Spleen (tissue), 11 donors: ENCODE measurements around the gene GDI1. TPM values are rescaled to one million over a fixed set of nuclear protein-coding genes. Genes with fewer than 3 reads are reported as not detected.

Experiments
- DNase-seq: peaks from one replicate; pipeline ENCODE4 v3.0.0-alpha.2; 2020
- H3K27ac ChIP-seq, 8 donors: fragments of 200-600 bp; sonication (generic) in 7 of 8; 1 replicate in 4 of 8; 2 replicates in 4 of 8; pipeline versions ENCODE4 v1.5.0 to v1.8.0; 2016 to 2021; ENCODE audit warnings: inconsistent platforms in 4 of 8, mild to moderate bottlenecking in 4 of 8, moderate library complexity in 1 of 8
- H3K27me3 ChIP-seq, 7 donors: fragments of 200-600 bp; sonication (generic) in 6 of 7; replicated peaks in 1 of 7; 1 replicate in 4 of 7; 2 replicates in 3 of 7; pipeline versions ENCODE4 v1.5.0 to v1.8.0; 2016 to 2021; ENCODE audit warnings: inconsistent platforms in 3 of 7, mild to moderate bottlenecking in 1 of 7
- H3K36me3 ChIP-seq, 6 donors: fragments of 200-600 bp; sonication (generic) in 5 of 6; 1 replicate in 4 of 6; 2 replicates in 2 of 6; pipeline versions ENCODE4 v1.5.0 to v1.8.0; 2016 to 2021; ENCODE audit warnings: inconsistent platforms in 2 of 6
- H3K4me1 ChIP-seq, 6 donors: fragments of 200-600 bp; sonication (generic) in 5 of 6; 1 replicate in 3 of 6; 2 replicates in 3 of 6; pipeline versions ENCODE4 v1.5.0 to v1.8.0; 2016 to 2021; ENCODE audit warnings: inconsistent platforms in 3 of 6
- H3K4me3 ChIP-seq, 8 donors: fragments of 200-600 bp; sonication (generic) in 7 of 8; 1 replicate in 4 of 8; 2 replicates in 4 of 8; pipeline versions ENCODE4 v1.5.0 to v1.8.0; 2016 to 2021; ENCODE audit warnings: inconsistent platforms in 4 of 8, mild to moderate bottlenecking in 4 of 8, moderate library complexity in 2 of 8
- H3K9me3 ChIP-seq, 8 donors: fragments of 200-600 bp; sonication (generic) in 7 of 8; 1 replicate in 4 of 8; 2 replicates in 4 of 8; pipeline versions ENCODE4 v1.5.0 to v1.8.0; 2016 to 2021; ENCODE audit warnings: inconsistent platforms in 4 of 8
- POLR2A ChIP-seq, 3 donors: fragments of 450-650 bp; IDR thresholded peaks; one replicate each; pipeline ENCODE4 v1.5.1; 2017; ENCODE audit warnings: antibody characterized with exemption in 3 of 3, mild to moderate bottlenecking in 1 of 3
- POLR2AphosphoS5 ChIP-seq, 3 donors: sonication (generic); formaldehyde crosslinking; IDR thresholded peaks; one replicate each; pipeline ENCODE4 v1.5.1; 2017; ENCODE audit warnings: antibody characterized with exemption in 3 of 3
- WGBS, 5 donors: extraction: QIAGEN DNeasy Blood & Tissue Kit in 3 of 5; methylation state at CpG; one replicate each; pipeline versions ENCODE4 v1.1.5 to v1.1.7; 2013 to 2018; 5-methylcytosine and 5-hydroxymethylcytosine counted together
- intact Hi-C: fragments of 100-400 bp; cut with DNase I; formaldehyde crosslinking; loops from one replicate; pipeline ENCODE4 v1.15.0; 2023; ENCODE audit warnings: low total_unique reads
- polyA plus RNA-seq, 3 donors: library from polyadenylated mRNA; stranded (reverse); fragments of 200-250 nt; gene quantifications; one replicate each; pipeline ENCODE4 v1.2.1, GENCODE V29; 2013
- total RNA-seq, 7 donors: library from RNA; depleted of rRNA in 3 of 7; stranded (reverse); fragments of >200 nt in 3 of 7; fragmentation: NEBNext Ultra II Directional in 4 of 7; extraction: Animal tissue kit (Norgen Biotek cat#: 25700) in 4 of 7; gene quantifications; one replicate each; pipeline versions ENCODE4 v1.1.0 to v1.2.1, GENCODE V29; 2016 to 2021
- TF ChIP-seq, protein P1 (sequence below), 11 experiments: fragments of 200-600 bp in 7 of 11; fragments of 450-650 bp in 4 of 11; sonication (generic) in 4 of 11; IDR thresholded peaks in 8 of 11; conservative IDR thresholded peaks in 3 of 11; 1 replicate in 7 of 11; 2 replicates in 4 of 11; pipeline versions ENCODE4 v1.4.0 to v1.8.0; 2016 to 2021; ENCODE audit warnings: antibody characterized with exemption in 11 of 11, inconsistent platforms in 4 of 11, mild to moderate bottlenecking in 1 of 11
- donor health status: healthy with polysubstance abuse.
- donor health status: DM: no; HTN: no; CAD: no; lungs with moderate emphysema.
- donor health status: DM: no; HTN: no; CAD: no.
- donor health status: Bipolar disorder and iron deficiency.
- donor health status: healthy.
- donor health status: DM: no; HTN: no; CAD: no.
- donor health status: DM: yes; HTN: yes; CAD: no.

GDI1 gene
- total and polyA plus RNA-seq, 10 donors, result 56.2 to 137 (median 111) TPM

DNA sequence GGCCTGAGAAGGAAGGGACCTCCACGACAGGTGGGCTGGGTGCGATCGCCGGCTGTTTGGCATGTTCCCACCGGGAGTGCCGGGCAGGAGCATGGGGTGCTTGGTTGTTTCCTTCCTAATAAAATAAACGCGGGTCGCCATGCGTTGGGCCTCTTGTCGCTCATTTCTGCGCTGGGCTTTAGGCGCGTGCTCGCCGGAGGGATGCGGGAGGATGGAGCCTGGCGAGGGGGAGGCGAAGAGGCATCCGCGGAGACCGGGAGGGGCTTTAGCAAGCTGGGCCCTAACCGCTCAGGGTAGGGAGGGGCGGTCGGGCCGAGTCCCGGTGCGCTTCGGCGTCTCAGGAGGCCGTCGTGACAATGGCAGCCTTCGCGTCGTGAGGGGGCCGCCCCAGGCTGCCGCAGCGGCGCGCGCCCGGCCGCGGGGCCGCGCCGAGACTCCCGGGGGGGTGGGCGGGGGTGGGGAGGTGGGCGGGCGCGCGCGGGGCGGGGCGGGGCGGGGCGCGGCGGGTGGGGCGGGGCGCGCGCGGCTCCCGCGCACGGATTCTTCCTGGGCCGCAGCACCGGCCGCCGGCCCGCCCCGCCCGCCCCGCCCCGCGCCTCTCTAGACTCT, 476 bp upstream of the GDI1 start:
- WGBS, 5 donors, result 7 to 63% (median 20%) methylated on average over 1 to 56 of the region's 78 CpGs
- peak overlapping the region in 7 of 8 donors; percentile 61 to 93 (median 78) for H3K4me3 ChIP-seq
- H3K4me1 ChIP-seq, result peaks cover 4 to 55% (median 21%) of the 10 kb centered on the region in 6 donors
- intact Hi-C loops, result no loop called here
- peak; percentile 90 for DNase-seq
- H3K36me3 ChIP-seq, result peaks cover 0 to 77% (median 22%) of the 10 kb centered on the region in 6 donors
- no peaks in the 10 kb centered on the region for H3K27me3 ChIP-seq
- peak overlapping the region; percentile 60 to 95 (median 90) for H3K27ac ChIP-seq
- H3K9me3 ChIP-seq, result no peaks in the 10 kb centered on the region
- TF ChIP-seq, protein P1, sequence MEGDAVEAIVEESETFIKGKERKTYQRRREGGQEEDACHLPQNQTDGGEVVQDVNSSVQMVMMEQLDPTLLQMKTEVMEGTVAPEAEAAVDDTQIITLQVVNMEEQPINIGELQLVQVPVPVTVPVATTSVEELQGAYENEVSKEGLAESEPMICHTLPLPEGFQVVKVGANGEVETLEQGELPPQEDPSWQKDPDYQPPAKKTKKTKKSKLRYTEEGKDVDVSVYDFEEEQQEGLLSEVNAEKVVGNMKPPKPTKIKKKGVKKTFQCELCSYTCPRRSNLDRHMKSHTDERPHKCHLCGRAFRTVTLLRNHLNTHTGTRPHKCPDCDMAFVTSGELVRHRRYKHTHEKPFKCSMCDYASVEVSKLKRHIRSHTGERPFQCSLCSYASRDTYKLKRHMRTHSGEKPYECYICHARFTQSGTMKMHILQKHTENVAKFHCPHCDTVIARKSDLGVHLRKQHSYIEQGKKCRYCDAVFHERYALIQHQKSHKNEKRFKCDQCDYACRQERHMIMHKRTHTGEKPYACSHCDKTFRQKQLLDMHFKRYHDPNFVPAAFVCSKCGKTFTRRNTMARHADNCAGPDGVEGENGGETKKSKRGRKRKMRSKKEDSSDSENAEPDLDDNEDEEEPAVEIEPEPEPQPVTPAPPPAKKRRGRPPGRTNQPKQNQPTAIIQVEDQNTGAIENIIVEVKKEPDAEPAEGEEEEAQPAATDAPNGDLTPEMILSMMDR (IDR thresholded peaks at IDR 0.05 in 8 of 11, conservative IDR thresholded peaks at IDR 0.05 in 3 of 11), result no peak
- peak in 2 of 3 donors; percentile 22 to 62 for TF ChIP-seq POLR2AphosphoS5 (IDR thresholded peaks at IDR 0.05)
- TF ChIP-seq POLR2A (IDR thresholded peaks at IDR 0.05), result no peak

DNA sequence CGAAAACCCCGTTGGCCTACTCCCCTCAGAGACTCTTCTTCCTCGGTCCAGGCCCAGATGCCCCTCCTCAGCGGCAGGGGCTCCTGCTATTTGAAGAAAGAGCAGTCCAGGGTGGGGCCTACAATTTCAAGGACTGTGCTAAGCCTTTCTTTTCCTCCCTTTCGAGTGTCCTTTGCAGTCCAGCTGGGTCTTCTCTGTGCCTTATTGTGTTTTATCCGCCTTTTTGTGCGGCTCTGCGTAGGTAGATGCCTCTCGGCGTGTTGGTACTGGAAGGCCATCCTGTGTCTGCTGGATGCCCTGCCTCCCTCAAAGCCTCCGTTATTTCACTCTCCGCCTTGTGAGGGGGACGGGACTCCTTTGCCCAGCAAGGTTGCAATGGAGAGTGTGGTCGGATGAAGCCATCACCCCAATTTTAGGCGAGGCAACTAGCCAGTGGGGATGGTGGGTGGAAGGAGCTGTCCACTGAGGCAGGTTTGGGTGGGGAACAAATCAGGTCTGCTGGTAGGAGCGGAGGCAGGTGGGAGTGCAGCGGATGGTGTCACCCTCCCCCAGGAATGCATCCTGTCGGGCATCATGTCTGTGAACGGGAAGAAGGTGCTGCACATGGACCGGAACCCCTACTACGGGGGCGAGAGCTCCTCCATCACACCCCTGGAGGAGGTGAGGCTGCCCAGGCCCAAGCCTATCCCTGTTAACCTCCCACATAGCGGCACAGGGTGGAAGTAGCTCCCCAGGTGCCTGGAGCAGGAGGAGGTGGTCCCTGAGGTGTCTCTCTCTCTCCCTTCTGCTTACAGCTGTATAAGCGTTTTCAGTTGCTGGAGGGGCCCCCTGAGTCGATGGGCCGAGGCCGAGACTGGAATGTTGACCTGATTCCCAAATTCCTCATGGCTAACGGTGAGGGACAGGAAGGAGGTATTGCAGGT, 1.3 kb downstream of the GDI1 start:
- 62 to 74% (median 66%) methylated on average over 22 to 28 of the region's 28 CpGs for WGBS, 5 donors
- peak in 1 of 3 donors; percentile 13 for TF ChIP-seq POLR2AphosphoS5 (IDR thresholded peaks at IDR 0.05)
- TF ChIP-seq, protein P1 (IDR thresholded peaks at IDR 0.05 in 8 of 11, conservative IDR thresholded peaks at IDR 0.05 in 3 of 11), result no peak
- no peak for TF ChIP-seq POLR2A (IDR thresholded peaks at IDR 0.05)
- Histone ChIP-seq H3K36me3 (peaks cover 0 to 77% (median 24%) of the 10 kb centered on the region in 6 donors), H3K4me3 (peak overlapping the region; percentile 61 to 93 (median 76)), H3K27ac (peak overlapping the region in 5 of 8 donors; percentile 90 to 95 (median 91)), H3K9me3 (no peaks in the 10 kb centered on the region), H3K4me1 (peaks cover 4 to 58% (median 17%) of the 10 kb centered on the region in 6 donors), H3K27me3 (no peaks in the 10 kb centered on the region)
- DNase-seq, result no peak
- intact Hi-C loops, result no loop called here

GRCh38 chrX:154439841-154440240, 2.9 kb downstream of the GDI1 start:
- Histone ChIP-seq H3K4me1 (peaks cover 9 to 70% (median 25%) of the 10 kb centered on the region in 6 donors), H3K27me3 (peaks cover 0 to 6% (median 0%) of the 10 kb centered on the region in 7 donors), H3K36me3 (peaks cover 0 to 61% (median 21%) of the 10 kb centered on the region in 6 donors), H3K9me3 (no peaks in the 10 kb centered on the region), H3K27ac (no peak overlapping the region), H3K4me3 (no peak overlapping the region)
- 87 to 94% (median 89%) methylated on average over 8 to 18 of the region's 18 CpGs for WGBS, 5 donors
- intact Hi-C loops, result no loop called here
- TF ChIP-seq POLR2AphosphoS5 (IDR thresholded peaks at IDR 0.05) (no peak), POLR2A (IDR thresholded peaks at IDR 0.05) (no peak)
- TF ChIP-seq, protein P1 (IDR thresholded peaks at IDR 0.05 in 8 of 11, conservative IDR thresholded peaks at IDR 0.05 in 3 of 11), result no peak
- no peak for DNase-seq
